Fibroblast of lung (primary cell): ENCODE results near the gene ECPAS. TPM values are rescaled to one million over a fixed set of nuclear protein-coding genes. Genes with fewer than 3 reads are reported as not detected.
A peak's percentile ranks its signal among the peaks of the same experiment; 100 is the strongest.

Experiments
- DNase-seq, 2 donors: peaks; one replicate each; pipeline versions ENCODE4 v3.0.0 to v3.0.0-alpha.2; 2010; ENCODE audit warnings: low read depth in 2 of 2
- H2AFZ ChIP-seq: 2 replicates; pipeline ENCODE4 v1.5.1; 2012; ENCODE audit warnings: low read length, control low read depth, inconsistent platforms
- H3K27ac ChIP-seq: 2 replicates; pipeline ENCODE4 v1.5.1; 2011; ENCODE audit warnings: low read length, control low read depth; ENCODE audit not compliant: insufficient read depth
- H3K27me3 ChIP-seq: 2 replicates; pipeline ENCODE4 v1.5.1; 2011; ENCODE audit warnings: mild to moderate bottlenecking, low read length; ENCODE audit not compliant: control insufficient read depth, insufficient read depth
- H3K36me3 ChIP-seq: 2 replicates; pipeline ENCODE4 v1.5.1; 2011; ENCODE audit warnings: low read length; ENCODE audit not compliant: control insufficient read depth, insufficient read depth
- H3K4me1 ChIP-seq: 2 replicates; pipeline ENCODE4 v1.5.1; 2011; ENCODE audit warnings: low read length; ENCODE audit not compliant: control insufficient read depth, insufficient read depth; ENCODE audit errors: extremely low read depth
- H3K4me2 ChIP-seq: 2 replicates; pipeline ENCODE4 v1.5.1; 2011; ENCODE audit warnings: low read length, control low read depth; ENCODE audit not compliant: insufficient read depth; ENCODE audit errors: extremely low read depth
- H3K4me3 ChIP-seq, 4 experiments: fragments of 200-600 bp in 1 of 4; sonication (generic) in 1 of 4; replicated peaks in 1 of 4; 2 replicates each; pipeline ENCODE4 v1.5.1; 2011 to 2016; ENCODE audit warnings: low read length in 4 of 4, low read depth in 3 of 4, mild to moderate bottlenecking in 3 of 4, control low read depth in 2 of 4, inconsistent platforms in 1 of 4, mixed read lengths in 1 of 4; ENCODE audit not compliant: insufficient read depth in 1 of 4; ENCODE audit errors: control extremely low read depth in 1 of 4
- H3K79me2 ChIP-seq: 2 replicates; pipeline ENCODE4 v1.5.1; 2012; ENCODE audit warnings: mild to moderate bottlenecking, low read length, inconsistent platforms; ENCODE audit not compliant: control insufficient read depth, insufficient read depth
- H3K9ac ChIP-seq: 2 replicates; pipeline ENCODE4 v1.5.1; 2011; ENCODE audit warnings: mild to moderate bottlenecking, low read length, control low read depth; ENCODE audit not compliant: insufficient read depth
- H3K9me3 ChIP-seq: 2 replicates; pipeline ENCODE4 v1.5.1; 2012; ENCODE audit warnings: low read depth, low read length; ENCODE audit not compliant: control insufficient read depth, insufficient read depth
- H4K20me1 ChIP-seq: 2 replicates; pipeline ENCODE4 v1.5.1; 2011; ENCODE audit warnings: low read length; ENCODE audit not compliant: control insufficient read depth, insufficient read depth; ENCODE audit errors: extremely low read depth
- CTCF ChIP-seq, 2 donors: IDR thresholded peaks in 1 of 2; conservative IDR thresholded peaks in 1 of 2; 1 replicate in 1 of 2; 2 replicates in 1 of 2; pipeline ENCODE4 v1.5.1; 2011 to 2012; ENCODE audit warnings: low read length in 2 of 2, control low read depth in 1 of 2, inconsistent platforms in 1 of 2, low read depth in 1 of 2, mild to moderate bottlenecking in 1 of 2
- EZH2 ChIP-seq: IDR thresholded peaks from 2 replicates; pipeline ENCODE4 v1.5.1; 2012; ENCODE audit warnings: low read length, control low read depth, mild to moderate bottlenecking; ENCODE audit errors: missing control alignments
- polyA plus RNA-seq, 2 donors: library from polyadenylated mRNA; depleted of rRNA in 1 of 2; stranded (reverse) in 1 of 2; unstranded in 1 of 2; fragments of >200 nt; gene quantifications; 2 replicates each; pipeline ENCODE4 v1.2.1, GENCODE V29; 2011 to 2012; ENCODE audit warnings: missing spikeins in 1 of 2
- total RNA-seq: library from RNA; depleted of rRNA; stranded (reverse); fragments of >200 nt; gene quantifications from 2 replicates; pipeline ENCODE4 v1.2.1, GENCODE V29; 2014

Gene ECPAS
- total and polyA plus RNA-seq, 2 donors (not counting 1 experiment from before 2014, with no cell fraction given) = 42.9 to 140 TPM

GRCh38 chr9:111529787-111530186, 45.6 kb upstream of the ECPAS start:
- Histone ChIP-seq H3K4me2 (no peak overlapping the region), H3K4me3 (no peak overlapping the region), H3K4me1 (peaks cover 5% of the 10 kb centered on the region), H3K79me2 (no peaks in the 10 kb centered on the region), H3K9ac (no peak overlapping the region), H2AFZ (no peak overlapping the region), H3K27me3 (no peaks in the 10 kb centered on the region), H4K20me1 (no peaks in the 10 kb centered on the region), H3K9me3 (no peaks in the 10 kb centered on the region), H3K27ac (no peak overlapping the region), H3K36me3 (no peaks in the 10 kb centered on the region)
- TF ChIP-seq EZH2 (no peak), CTCF (conservative IDR thresholded peaks at IDR 0.05 in 1 of 2, IDR thresholded peaks at IDR 0.05 in 1 of 2; ENCODE audit: low read depth in 1 of 2, low read length in 2 of 2) (no peak)
- DNase-seq = no peak

GRCh38 chr9:111527347-111527746, 43.2 kb upstream of the ECPAS start:
- no peak overlapping the region for H3K4me2 ChIP-seq
- TF ChIP-seq CTCF (conservative IDR thresholded peaks at IDR 0.05 in 1 of 2, IDR thresholded peaks at IDR 0.05 in 1 of 2; ENCODE audit: low read depth in 1 of 2, low read length in 2 of 2) (no peak), EZH2 (no peak)
- no peaks in the 10 kb centered on the region for H3K27me3 ChIP-seq
- H2AFZ ChIP-seq = no peak overlapping the region
- H4K20me1 ChIP-seq = no peaks in the 10 kb centered on the region
- no peaks in the 10 kb centered on the region for H3K36me3 ChIP-seq
- peak in 1 of 2 donors; percentile 14 for DNase-seq
- no peak overlapping the region for H3K4me3 ChIP-seq
- H3K27ac ChIP-seq = no peak overlapping the region
- no peaks in the 10 kb centered on the region for H3K79me2 ChIP-seq
- H3K9me3 ChIP-seq = no peaks in the 10 kb centered on the region
- H3K9ac ChIP-seq = no peak overlapping the region
- peaks cover 5% of the 10 kb centered on the region for H3K4me1 ChIP-seq

GRCh38 chr9:111525056-111525977, 41.1 kb upstream of the ECPAS start, which contains the start of gene ZNF483:
TSS of gene ZNF483 (plus strand) at chr9:111525179. CDS start at chr9:111527396, 2,217 bp downstream.
- DNase-seq = peak; percentile 67 to 77
- no peaks in the 10 kb centered on the region for H3K36me3 ChIP-seq
- TF ChIP-seq CTCF (conservative IDR thresholded peaks at IDR 0.05 in 1 of 2, IDR thresholded peaks at IDR 0.05 in 1 of 2; ENCODE audit: low read depth in 1 of 2, low read length in 2 of 2) = no peak
- H3K4me3 ChIP-seq = peak within 1 kb of the TSS; percentile 72 to 83 (median 82)
- H3K4me2 ChIP-seq = peak within 1 kb of the TSS; percentile 99
- no peaks in the 10 kb centered on the region for H3K27me3 ChIP-seq
- H4K20me1 ChIP-seq = no peaks in the 10 kb centered on the region
- H3K9ac ChIP-seq = peak within 1 kb of the TSS; percentile 57
- peaks cover 5% of the 10 kb centered on the region for H3K4me1 ChIP-seq
- no peaks in the 10 kb centered on the region for H3K9me3 ChIP-seq
- H2AFZ ChIP-seq = peak within 1 kb of the TSS; percentile 95
- no peak within 1 kb of the TSS for H3K27ac ChIP-seq
- no peaks in the 10 kb centered on the region for H3K79me2 ChIP-seq
